Left lung (tissue), 10 donors: ENCODE data around the gene EML6. TPM values are rescaled to one million over a fixed set of nuclear protein-coding genes. Genes with fewer than 3 reads are reported as not detected.
A peak's percentile ranks its signal among the peaks of the same experiment; 100 is the strongest.

Source experiments
- ATAC-seq: fragments of 200-7000 bp; cut with Tn5 transposase; one replicate; pipeline ENCODE4 v1.9.1; 2020; ENCODE audit warnings: moderate library complexity
- DNase-seq, 4 donors: peaks; one replicate each; pipeline ENCODE4 v3.0.0-alpha.2; 2013 to 2020
- H3K27ac ChIP-seq, 2 donors: fragments of 200-600 bp; sonication (generic) in 1 of 2; one replicate each; pipeline versions ENCODE4 v1.5.0 to v1.8.0; 2020 to 2021
- H3K27me3 ChIP-seq, 2 donors: fragments of 200-600 bp; sonication (generic) in 1 of 2; one replicate each; pipeline versions ENCODE4 v1.5.0 to v1.8.0; 2020 to 2021
- H3K36me3 ChIP-seq, 2 donors: fragments of 200-600 bp; sonication (generic) in 1 of 2; one replicate each; pipeline versions ENCODE4 v1.5.0 to v1.8.0; 2020 to 2021
- H3K4me1 ChIP-seq, 2 donors: fragments of 200-600 bp; one replicate each; pipeline ENCODE4 v1.8.0; 2021
- H3K4me3 ChIP-seq, 2 donors: fragments of 200-600 bp; sonication (generic) in 1 of 2; one replicate each; pipeline versions ENCODE4 v1.5.0 to v1.8.0; 2020 to 2021; ENCODE audit warnings: mild to moderate bottlenecking in 1 of 2
- H3K9me3 ChIP-seq, 2 donors: fragments of 200-600 bp; sonication (generic) in 1 of 2; one replicate each; pipeline versions ENCODE4 v1.5.0 to v1.8.0; 2020 to 2021
- CTCF ChIP-seq, 2 donors: fragments of 200-600 bp; sonication (generic) in 1 of 2; IDR thresholded peaks; one replicate each; pipeline versions ENCODE4 v1.5.0 to v1.8.0; 2021; ENCODE audit warnings: antibody characterized with exemption in 2 of 2
- intact Hi-C, 2 donors: fragments of 100-400 bp; cut with DNase I; formaldehyde crosslinking; loops; one replicate each; pipeline versions ENCODE4 v1.11.2 to v1.14.2; 2022
- polyA plus RNA-seq, 6 donors: library from polyadenylated mRNA; unstranded; fragments of 120-200 nt; gene quantifications; one replicate each; pipeline ENCODE4 v1.2.1, GENCODE V29; 2013; ENCODE audit not compliant: insufficient read length in 6 of 6
- total RNA-seq, 2 donors: library from RNA; stranded (reverse); fragmentation: NEBNext Ultra II Directional; extraction: Animal tissue kit (Norgen Biotek cat#: 25700); gene quantifications; one replicate each; pipeline ENCODE4 v1.2.1, GENCODE V29; 2021
- donor health status: DM: no; HTN: yes; CAD: no.
- donor health status: DM: no; HTN: no; CAD: no.

EML6 gene
- total and polyA plus RNA-seq, 8 donors: 0.73 to 2.2 (median 1.3) TPM

- Histone ChIP-seq H3K27ac (no peak overlapping the region), H3K36me3 (no peaks in the 10 kb centered on the region), H3K27me3 (no peaks in the 10 kb centered on the region), H3K4me1 (peaks cover 0 to 10% of the 10 kb centered on the region in 2 donors), H3K4me3 (no peak overlapping the region), H3K9me3 (peaks cover 0 to 7% of the 10 kb centered on the region in 2 donors)
- TF ChIP-seq CTCF (IDR thresholded peaks at IDR 0.05): no peak
- intact Hi-C loops: no loop called here
- DNase-seq: no peak
- peak; percentile 81 for ATAC-seq
Observed at GRCh38 chr2:54685263-54685775, 38.1 kb upstream of the EML6 start.

DNA sequence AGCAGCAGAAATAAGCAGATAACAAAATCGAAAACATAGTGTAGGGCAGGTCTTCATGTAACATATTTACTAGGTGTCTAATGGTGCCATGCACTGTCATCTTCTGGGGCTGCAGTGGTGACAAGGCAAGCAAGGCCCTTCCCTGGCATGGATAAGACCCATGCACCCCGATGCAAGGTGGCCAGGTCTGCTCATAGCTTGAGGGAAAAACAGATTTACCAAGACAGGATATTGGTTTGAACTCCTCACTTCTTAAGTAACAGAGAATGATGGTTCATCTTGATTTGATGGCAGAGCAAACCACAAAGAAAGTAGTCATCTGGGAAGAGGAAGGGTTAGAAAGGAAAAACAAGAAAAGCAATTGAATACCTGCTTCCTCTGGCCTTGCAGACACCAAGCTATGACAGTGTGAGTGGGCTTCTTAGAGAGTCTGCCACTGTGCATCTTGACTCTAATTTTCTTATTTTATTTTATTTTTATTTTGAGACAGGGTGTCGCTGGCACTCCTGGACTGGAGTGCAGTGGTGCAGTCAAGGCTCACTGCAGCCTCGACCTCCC is 35.8 kb upstream of the EML6 start:
- intact Hi-C loops: no loop called here
- TF ChIP-seq CTCF (IDR thresholded peaks at IDR 0.05): no peak
- ATAC-seq (no peak), DNase-seq (no peak)
- Histone ChIP-seq H3K27ac (no peak overlapping the region), H3K27me3 (no peaks in the 10 kb centered on the region), H3K36me3 (no peaks in the 10 kb centered on the region), H3K4me3 (no peak overlapping the region), H3K4me1 (no peaks in the 10 kb centered on the region), H3K9me3 (no peaks in the 10 kb centered on the region)

- no peak overlapping the region for H3K4me3 ChIP-seq
- TF ChIP-seq CTCF (IDR thresholded peaks at IDR 0.05): no peak
- H3K27me3 ChIP-seq: no peaks in the 10 kb centered on the region
- intact Hi-C loops: no loop called here
- no peak overlapping the region for H3K27ac ChIP-seq
- ATAC-seq (no peak), DNase-seq (no peak)
- no peaks in the 10 kb centered on the region for H3K9me3 ChIP-seq
- H3K36me3 ChIP-seq: no peaks in the 10 kb centered on the region
- no peaks in the 10 kb centered on the region for H3K4me1 ChIP-seq
Observed at GRCh38 chr2:54691445-54692135, 31.9 kb upstream of the EML6 start.

DNA sequence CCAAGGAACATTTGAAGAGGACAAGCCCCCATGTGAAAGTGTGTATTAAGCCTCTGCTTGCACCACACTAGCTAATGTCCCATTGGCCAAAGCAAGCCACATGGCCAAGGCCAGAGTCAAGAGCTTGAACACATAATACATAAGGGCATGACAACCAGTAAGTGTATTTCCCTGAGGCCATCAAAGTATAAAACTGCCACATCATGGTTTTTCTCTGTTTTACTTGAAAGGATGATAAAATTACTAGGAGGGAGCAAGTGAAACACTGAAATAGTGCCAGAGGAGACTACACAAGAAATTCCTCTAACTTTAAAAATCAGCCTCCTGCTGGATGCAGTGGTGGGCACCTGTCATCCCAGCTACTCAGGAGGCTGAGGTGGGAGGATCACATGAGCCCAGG is 30.9 kb upstream of the EML6 start:
- DNase-seq: no peak
- TF ChIP-seq CTCF (IDR thresholded peaks at IDR 0.05): no peak
- H3K36me3 ChIP-seq: no peaks in the 10 kb centered on the region

GRCh38 chr2:54695378-54695777 is 28.1 kb upstream of the EML6 start:
- H3K4me1 ChIP-seq: no peaks in the 10 kb centered on the region
- intact Hi-C loops: no loop called here
- no peak for DNase-seq
- no peaks in the 10 kb centered on the region for H3K9me3 ChIP-seq
- H3K27me3 ChIP-seq: no peaks in the 10 kb centered on the region
- H3K36me3 ChIP-seq: no peaks in the 10 kb centered on the region
- no peak for TF ChIP-seq CTCF (IDR thresholded peaks at IDR 0.05)
- H3K4me3 ChIP-seq: no peak overlapping the region
- peak; percentile 90 for ATAC-seq
- H3K27ac ChIP-seq: no peak overlapping the region

More for the DNA sequence above, 30.9 kb upstream of the EML6 start:
- Histone ChIP-seq H3K27me3 (no peaks in the 10 kb centered on the region), H3K9me3 (no peaks in the 10 kb centered on the region), H3K4me3 (no peak overlapping the region), H3K4me1 (no peaks in the 10 kb centered on the region), H3K27ac (no peak overlapping the region)
- no peak for ATAC-seq
- intact Hi-C loops: no loop called here
